B cell (primary cell): ENCODE results near the gene DNAJA3.

Experiments used
- CTCF ChIP-seq: fragments of 200-600 bp; IDR thresholded peaks from one replicate; pipeline ENCODE4 v1.8.0; 2022; ENCODE audit warnings: antibody characterized with exemption, mild to moderate bottlenecking
- EZH2 ChIP-seq: IDR thresholded peaks from 2 replicates; pipeline ENCODE4 v1.6.1; 2012; ENCODE audit warnings: borderline replicate concordance, low read depth, mild to moderate bottlenecking, moderate library complexity, low read length; ENCODE audit not compliant: insufficient read depth, poor library complexity, severe bottlenecking

- no peak for TF ChIP-seq CTCF
- TF ChIP-seq EZH2: no peak
Measured at GRCh38 chr16:4437366-4437765, 11.7 kb downstream of the DNAJA3 start.
